ENCODE results near the gene USP6NL.

The USP6NL gene

DNA sequence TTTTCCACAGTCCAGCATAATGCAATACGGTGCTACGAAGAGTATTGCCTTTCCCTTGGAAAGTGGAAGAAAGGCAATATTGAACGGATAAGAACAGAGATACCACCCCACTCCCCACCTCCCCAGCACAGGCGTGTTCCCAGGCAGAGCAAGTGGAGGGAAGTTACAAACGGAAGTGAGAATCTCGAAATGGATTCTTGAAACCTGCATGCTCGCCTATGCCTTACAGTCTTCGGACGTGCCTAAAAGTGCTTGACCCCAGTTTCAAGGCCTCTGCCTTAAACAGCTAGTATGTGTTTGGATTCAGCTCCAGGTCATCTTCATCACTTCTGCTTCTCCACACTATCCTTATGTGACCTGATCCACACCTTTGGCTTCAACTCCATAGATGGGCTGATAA is 35.0 kb upstream of the USP6NL start:
- Histone ChIP-seq H3K9ac (ENCODE audit: low read depth, low read length, poor library complexity, severe bottlenecking) (no peak overlapping the region), H3K9me3 (ENCODE audit: insufficient read depth, low read depth, low read length) (no peaks in the 10 kb centered on the region), H4K20me1 (ENCODE audit: insufficient read depth, low read length, poor library complexity, severe bottlenecking) (no peaks in the 10 kb centered on the region), H3K27me3 (ENCODE audit: insufficient read depth, low read length, poor library complexity, severe bottlenecking) (no peaks in the 10 kb centered on the region), H3K79me2 (ENCODE audit: insufficient read depth, low read length) (no peaks in the 10 kb centered on the region), H3K4me3 (ENCODE audit: low read length, poor library complexity, severe bottlenecking) (no peak overlapping the region), H3K4me2 (ENCODE audit: low read depth, low read length, poor library complexity, severe bottlenecking) (no peak overlapping the region), H3K4me1 (ENCODE audit: insufficient read depth, low read length, poor library complexity, severe bottlenecking) (no peaks in the 10 kb centered on the region), H3K9me2 (replicated peaks; ENCODE audit: low read depth, low read length) (no peaks in the 10 kb centered on the region), H3K36me3 (ENCODE audit: insufficient read depth, low read length) (no peaks in the 10 kb centered on the region), H3F3A (ENCODE audit: low read depth) (no peaks in the 10 kb centered on the region), H2AFZ (ENCODE audit: low read length) (no peak overlapping the region)
- no peak for TF ChIP-seq EZH2phosphoT487 (IDR thresholded peaks at IDR 0.05; ENCODE audit: borderline replicate concordance)
- TF ChIP-seq, protein P1, sequence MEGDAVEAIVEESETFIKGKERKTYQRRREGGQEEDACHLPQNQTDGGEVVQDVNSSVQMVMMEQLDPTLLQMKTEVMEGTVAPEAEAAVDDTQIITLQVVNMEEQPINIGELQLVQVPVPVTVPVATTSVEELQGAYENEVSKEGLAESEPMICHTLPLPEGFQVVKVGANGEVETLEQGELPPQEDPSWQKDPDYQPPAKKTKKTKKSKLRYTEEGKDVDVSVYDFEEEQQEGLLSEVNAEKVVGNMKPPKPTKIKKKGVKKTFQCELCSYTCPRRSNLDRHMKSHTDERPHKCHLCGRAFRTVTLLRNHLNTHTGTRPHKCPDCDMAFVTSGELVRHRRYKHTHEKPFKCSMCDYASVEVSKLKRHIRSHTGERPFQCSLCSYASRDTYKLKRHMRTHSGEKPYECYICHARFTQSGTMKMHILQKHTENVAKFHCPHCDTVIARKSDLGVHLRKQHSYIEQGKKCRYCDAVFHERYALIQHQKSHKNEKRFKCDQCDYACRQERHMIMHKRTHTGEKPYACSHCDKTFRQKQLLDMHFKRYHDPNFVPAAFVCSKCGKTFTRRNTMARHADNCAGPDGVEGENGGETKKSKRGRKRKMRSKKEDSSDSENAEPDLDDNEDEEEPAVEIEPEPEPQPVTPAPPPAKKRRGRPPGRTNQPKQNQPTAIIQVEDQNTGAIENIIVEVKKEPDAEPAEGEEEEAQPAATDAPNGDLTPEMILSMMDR (conservative IDR thresholded peaks at IDR 0.05; ENCODE audit: low read length), result no peak

DNA sequence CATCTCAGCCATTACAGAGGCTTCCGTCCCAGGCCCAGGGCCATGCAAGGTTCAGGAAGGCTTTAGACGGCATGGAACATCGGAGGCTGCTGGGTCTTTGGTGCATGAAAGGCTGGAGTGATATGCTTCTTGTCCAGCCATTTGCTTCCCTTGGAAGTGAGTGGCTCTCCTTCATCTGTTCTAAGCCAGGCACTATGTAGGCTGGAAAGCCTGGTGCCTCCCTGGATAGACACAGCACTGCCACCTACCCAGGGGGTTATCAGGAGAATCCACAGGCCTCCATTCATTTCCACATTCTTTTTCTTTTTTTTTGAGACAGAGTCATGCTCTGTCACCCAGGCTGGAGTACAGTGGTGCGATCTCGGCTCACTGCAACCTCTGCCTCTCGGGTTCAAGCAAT is 31.6 kb upstream of the USP6NL start:
- no peaks in the 10 kb centered on the region for H3K27me3 ChIP-seq (ENCODE audit: insufficient read depth, low read length, poor library complexity, severe bottlenecking)
- no peak overlapping the region for H3K4me2 ChIP-seq (ENCODE audit: low read depth, low read length, poor library complexity, severe bottlenecking)
- no peak overlapping the region for H3K4me3 ChIP-seq (ENCODE audit: low read length, poor library complexity, severe bottlenecking)
- no peaks in the 10 kb centered on the region for H3K79me2 ChIP-seq (ENCODE audit: insufficient read depth, low read length)
- no peaks in the 10 kb centered on the region for H3K9me2 ChIP-seq (replicated peaks; ENCODE audit: low read depth, low read length)
- H3K4me1 ChIP-seq (ENCODE audit: insufficient read depth, low read length, poor library complexity, severe bottlenecking), result no peaks in the 10 kb centered on the region
- H4K20me1 ChIP-seq (ENCODE audit: insufficient read depth, low read length, poor library complexity, severe bottlenecking), result no peaks in the 10 kb centered on the region
- no peak overlapping the region for H3K9ac ChIP-seq (ENCODE audit: low read depth, low read length, poor library complexity, severe bottlenecking)
- TF ChIP-seq EZH2phosphoT487 (IDR thresholded peaks at IDR 0.05; ENCODE audit: borderline replicate concordance), result no peak
- TF ChIP-seq, protein P1 (conservative IDR thresholded peaks at IDR 0.05; ENCODE audit: low read length), result no peak
- H2AFZ ChIP-seq (ENCODE audit: low read length), result no peak overlapping the region
- no peaks in the 10 kb centered on the region for H3F3A ChIP-seq (ENCODE audit: low read depth)
- H3K9me3 ChIP-seq (ENCODE audit: insufficient read depth, low read depth, low read length), result no peaks in the 10 kb centered on the region
- H3K36me3 ChIP-seq (ENCODE audit: insufficient read depth, low read length), result no peaks in the 10 kb centered on the region

DNA sequence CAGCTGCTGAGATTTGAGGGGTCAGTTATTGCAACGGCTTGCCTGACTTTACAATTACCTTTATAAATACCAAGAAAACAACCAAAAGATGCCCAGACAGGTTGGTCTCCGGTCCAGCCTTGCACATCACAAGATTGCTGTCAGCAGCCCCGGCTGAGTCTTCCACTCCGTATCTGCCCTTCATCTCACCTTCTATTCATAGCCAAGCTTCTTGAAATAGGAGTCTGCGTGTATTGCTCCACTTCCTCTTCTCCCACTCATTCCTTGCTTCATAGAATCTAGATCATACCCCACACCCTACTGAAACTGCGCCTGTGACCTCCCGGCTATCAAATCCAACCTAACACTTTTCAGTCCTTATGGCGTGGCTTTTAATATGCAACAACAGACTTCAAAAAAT is 31.1 kb upstream of the USP6NL start:
- Histone ChIP-seq H3K4me3 (ENCODE audit: low read length, poor library complexity, severe bottlenecking) (no peak overlapping the region), H2AFZ (ENCODE audit: low read length) (no peak overlapping the region), H3F3A (ENCODE audit: low read depth) (no peaks in the 10 kb centered on the region), H3K4me2 (ENCODE audit: low read depth, low read length, poor library complexity, severe bottlenecking) (no peak overlapping the region), H3K79me2 (ENCODE audit: insufficient read depth, low read length) (no peaks in the 10 kb centered on the region), H3K9ac (ENCODE audit: low read depth, low read length, poor library complexity, severe bottlenecking) (no peak overlapping the region), H3K9me2 (replicated peaks; ENCODE audit: low read depth, low read length) (no peaks in the 10 kb centered on the region), H3K27me3 (ENCODE audit: insufficient read depth, low read length, poor library complexity, severe bottlenecking) (no peaks in the 10 kb centered on the region), H3K36me3 (ENCODE audit: insufficient read depth, low read length) (no peaks in the 10 kb centered on the region), H3K4me1 (ENCODE audit: insufficient read depth, low read length, poor library complexity, severe bottlenecking) (no peaks in the 10 kb centered on the region), H3K9me3 (ENCODE audit: insufficient read depth, low read depth, low read length) (no peaks in the 10 kb centered on the region), H4K20me1 (ENCODE audit: insufficient read depth, low read length, poor library complexity, severe bottlenecking) (no peaks in the 10 kb centered on the region)
- TF ChIP-seq EZH2phosphoT487 (IDR thresholded peaks at IDR 0.05; ENCODE audit: borderline replicate concordance), result no peak
- TF ChIP-seq, protein P1 (conservative IDR thresholded peaks at IDR 0.05; ENCODE audit: low read length), result no peak
